Stimulated activated CD4-positive, alpha-beta T cell treated with anti-CD3 and anti-CD28 coated beads, Interleukin-2, amount 100 ng/mL, for 4 hours (primary cell): Measurements from ENCODE around the gene SMKR1.
A peak's percentile ranks its signal among the peaks of the same experiment; 100 is the strongest.
"Not testable (repeated sequence)": the region's sequence is repeated elsewhere in the genome, so short reads cannot be mapped to it uniquely, and the experiment has no call there.

Experiments used
- DNase-seq: peaks from one replicate; pipeline ENCODE4 v3.0.0-alpha.2; 2020; ENCODE audit warnings: low read depth

Gene SMKR1

DNA sequence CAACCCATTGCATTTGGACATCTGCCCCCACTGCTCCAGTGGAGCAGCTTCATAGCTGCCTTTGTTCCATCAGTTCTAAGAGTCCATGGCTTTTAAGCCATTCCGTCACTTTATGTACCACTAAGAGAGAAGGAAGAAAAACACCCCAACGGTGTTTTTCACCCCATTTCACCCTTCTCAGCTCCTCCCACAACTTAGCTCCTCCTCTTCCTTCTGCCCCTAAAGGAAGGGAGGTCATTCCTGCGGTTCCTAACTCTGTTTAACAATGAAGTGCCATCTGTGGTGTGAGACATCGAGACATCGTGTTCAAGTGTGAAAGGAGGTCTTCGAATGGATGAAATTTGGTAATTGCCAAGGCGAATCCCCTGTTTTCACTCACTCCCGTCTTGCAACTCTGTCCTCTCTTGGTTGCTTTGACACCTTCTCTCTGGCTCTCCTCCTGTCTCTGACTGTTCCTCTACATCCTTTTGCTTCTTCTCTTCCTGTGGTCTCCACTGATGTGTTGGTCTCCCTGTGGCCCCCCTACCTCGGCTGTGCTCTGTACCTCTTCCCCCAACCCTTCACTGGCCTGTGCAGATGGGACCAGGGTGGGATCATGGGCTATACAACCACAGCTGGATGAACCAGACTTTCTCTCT lies 23.0 kb downstream of the SMKR1 start:
- DNase-seq = no peak

DNA sequence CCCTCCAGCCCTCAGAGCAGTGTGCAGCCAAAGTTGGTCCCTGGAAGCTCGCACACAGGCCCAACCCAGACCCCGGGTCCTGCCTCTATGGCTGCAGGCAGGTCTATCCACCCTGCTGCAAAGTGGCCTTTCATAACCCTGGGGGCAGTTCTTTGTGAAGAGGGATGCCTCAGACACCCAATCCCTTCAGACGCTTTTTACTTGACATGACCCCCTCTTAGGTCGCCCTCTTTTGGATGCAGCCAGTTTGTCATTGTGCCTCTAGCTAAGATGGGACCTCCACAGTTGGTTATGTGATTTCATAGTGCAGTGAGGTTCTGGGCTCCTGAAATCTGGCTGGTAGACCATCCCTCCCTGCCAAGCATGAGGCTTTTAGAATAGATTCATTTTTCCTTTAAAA lies 27.3 kb downstream of the SMKR1 start:
- no peak for DNase-seq

DNA sequence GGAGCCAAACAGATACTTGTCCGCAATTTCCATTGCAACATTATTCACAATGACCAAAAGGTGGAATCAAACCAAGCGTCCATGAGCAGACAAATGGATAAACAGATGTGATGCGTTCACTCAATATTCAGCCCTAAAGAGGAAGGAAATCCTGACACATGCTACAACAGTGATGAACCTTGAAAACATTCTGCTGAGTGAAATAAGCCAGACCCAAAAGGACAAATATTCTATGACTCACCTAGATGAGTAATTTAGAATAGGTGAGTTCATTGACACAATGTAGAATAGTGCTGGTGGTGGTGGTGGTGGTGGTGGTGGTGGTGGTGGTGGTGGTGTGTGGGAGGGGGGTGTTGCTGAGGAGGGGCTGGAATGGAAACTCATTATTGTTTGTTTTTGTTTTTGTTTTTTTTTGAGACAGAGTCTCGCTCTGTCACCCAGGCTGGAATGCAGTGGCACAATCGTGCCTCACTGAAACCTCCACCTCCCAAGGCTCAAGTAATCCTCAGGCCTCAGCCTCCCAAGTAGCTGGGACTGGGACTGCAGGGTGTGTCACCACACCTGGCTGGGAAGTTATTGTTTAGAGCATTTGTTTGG lies 28.6 kb downstream of the SMKR1 start:
- DNase-seq = peak; percentile 16

DNA sequence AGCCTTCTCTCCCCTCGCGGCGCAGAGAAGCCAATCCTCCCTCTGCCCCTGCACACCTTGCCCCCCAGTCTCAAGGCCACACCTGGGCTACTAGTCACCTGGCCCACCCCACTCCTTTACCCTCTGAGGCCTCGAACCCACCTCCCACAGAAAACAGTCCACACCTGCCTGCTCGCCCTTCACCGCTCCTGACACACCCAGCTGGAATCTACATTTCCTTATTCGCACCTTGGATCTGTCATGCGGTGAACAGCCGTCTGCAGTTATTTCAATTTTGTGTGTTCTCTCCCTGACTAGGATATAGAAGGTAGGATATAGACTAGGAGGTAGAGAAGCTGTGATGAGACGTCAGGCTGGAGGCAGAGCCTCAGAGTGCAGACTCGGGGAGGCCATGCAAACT lies 29.4 kb downstream of the SMKR1 start:
- DNase-seq = no peak

DNA sequence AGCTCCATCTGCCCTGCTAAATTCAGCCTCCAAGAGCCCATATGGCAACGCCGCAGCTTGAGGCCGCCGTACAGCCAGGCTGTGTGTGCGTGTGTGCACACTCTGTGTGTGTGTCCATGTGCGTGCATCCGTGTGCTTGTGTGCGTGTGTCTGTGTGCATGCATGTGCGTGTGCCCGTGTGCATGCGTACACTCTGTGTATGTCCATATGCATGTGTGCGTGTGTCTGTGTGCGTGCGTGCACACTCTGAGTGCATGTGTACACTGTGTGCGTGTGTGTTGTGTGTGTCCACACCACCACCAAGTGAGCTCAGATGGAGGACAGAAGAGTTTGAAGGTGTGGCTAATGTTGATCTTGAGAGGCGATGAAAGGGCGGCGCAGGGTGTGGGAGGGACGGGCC lies 30.0 kb downstream of the SMKR1 start:
- no peak for DNase-seq

DNA sequence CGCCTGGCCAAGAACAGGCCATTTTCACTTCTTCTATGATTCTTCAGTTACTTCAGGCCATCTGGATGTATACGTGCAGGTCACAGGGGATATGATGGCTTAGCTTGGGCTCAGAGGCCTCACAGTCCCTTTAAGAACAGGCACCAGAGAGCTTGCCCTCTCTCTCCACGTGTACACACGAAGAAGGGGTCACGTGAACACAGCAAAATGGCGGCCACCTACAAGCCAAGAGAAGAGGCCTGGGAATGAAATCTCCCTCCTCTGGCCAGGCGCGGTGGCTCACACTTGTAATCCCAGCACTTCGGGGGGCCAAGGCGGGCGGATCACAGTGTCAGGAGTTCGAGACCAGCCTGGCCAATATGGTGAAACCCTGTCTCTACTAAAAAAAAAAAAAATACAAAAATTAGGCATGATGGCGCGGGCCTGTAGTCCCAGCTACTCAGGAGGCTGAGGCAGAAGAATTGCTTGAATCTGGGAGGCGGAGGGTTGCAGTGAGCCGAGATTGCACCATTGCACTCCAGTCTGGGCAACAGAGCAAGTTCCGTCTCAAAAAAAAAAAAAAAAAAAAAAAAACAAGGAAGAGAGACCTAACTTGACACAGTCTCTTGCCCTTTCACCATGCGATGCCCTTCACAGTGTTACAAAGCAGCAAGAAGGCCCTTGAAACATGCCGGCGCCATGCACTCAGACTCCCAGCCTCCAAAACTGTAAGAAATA lies 32.4 kb downstream of the SMKR1 start:
- not testable (repeated sequence) for DNase-seq

DNA sequence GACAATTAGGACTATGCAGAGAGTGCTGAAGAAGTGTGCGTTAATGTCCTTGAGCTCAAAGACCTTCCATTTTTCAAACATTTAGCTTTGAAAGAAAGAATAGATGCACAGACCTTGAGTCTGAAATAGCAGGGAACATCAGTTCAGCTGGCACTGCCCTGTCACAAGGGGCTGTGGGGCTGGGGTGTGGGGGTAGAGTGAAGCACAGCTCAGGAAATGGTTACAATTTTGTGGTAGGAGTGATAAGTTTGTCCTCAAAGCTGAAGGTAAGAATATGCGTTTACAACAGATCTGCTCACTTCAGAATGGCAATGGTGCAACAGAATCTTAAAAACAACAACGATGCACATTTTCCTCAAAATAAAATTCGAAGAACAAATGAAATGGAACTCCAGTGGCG lies 33.6 kb downstream of the SMKR1 start:
- DNase-seq = no peak

DNA sequence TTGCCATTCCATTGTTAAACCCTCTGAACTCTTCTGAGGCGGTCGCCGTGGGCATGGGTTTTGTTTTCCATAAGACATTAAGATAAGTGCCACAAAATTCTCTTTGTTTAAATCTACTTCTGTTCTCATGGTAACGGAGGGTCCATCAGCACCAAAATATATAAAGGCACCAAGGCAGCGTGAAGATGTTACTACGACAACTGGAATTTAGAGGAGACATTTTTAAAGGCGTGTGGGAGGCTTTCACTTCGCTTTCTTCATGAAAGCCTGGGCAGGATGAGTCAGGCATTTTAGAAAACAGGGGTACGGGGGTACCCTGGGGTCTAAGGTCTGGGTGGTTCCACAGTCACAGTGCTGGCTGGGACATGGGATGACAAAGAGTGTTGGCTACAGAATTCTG lies 34.0 kb downstream of the SMKR1 start:
- no peak for DNase-seq

DNA sequence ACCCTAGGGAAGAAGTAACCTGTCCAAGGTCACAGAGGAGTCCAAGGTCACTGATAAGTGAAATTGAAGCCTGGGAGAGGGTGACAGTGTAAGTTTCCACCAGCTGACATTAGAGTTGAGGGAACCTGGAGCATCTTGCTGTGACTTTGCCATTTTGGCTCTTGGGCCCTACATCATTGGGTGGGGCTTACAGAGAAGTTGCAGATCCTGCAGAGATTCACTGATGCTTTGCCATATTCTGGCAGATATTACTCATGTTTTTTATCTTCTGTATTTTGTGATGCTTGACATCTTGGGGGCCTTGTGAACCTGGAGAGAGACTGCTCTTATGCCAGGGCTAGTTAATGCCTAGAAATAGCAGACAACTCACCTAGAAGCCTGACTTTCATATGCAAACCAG lies 36.5 kb downstream of the SMKR1 start:
- no peak for DNase-seq

DNA sequence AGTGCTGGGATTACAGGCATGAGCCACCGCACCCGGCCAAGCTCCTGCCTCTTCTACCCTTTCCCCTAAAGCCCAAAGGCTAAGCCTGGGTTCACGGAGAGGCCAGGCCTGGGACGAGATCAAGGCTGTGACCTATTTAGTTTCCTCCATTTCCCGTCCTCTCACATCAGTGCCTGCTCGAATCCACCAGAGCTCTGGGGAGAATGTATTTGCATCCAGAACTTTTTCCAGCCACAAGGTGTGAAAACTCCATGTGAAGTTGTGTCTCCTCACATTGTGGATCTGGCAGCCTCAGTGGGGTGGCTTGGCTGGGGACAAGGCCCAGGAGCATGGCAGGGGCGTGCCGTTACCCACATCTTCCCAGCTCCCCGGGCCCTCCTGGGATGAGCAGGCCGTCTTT lies 38.0 kb downstream of the SMKR1 start:
- no peak for DNase-seq

DNA sequence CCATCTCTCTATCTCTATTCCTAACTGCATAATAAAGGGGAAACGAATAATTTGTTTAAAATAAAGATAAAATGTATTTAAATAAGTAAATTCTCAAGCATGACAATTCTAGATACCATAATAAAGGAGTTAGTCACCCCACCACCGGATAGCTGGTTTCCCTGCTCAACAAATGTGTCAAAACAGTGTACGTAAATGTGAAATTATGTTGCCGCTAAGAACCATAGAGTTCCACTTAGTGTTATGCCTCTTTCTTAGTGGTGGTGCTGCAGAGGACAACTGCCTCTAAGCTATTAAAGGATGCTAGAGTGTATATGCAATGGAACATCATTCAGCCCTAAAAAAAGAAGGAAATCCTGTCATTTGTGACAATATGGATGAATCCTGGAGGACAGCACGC lies 42.4 kb downstream of the SMKR1 start:
- DNase-seq = no peak

DNA sequence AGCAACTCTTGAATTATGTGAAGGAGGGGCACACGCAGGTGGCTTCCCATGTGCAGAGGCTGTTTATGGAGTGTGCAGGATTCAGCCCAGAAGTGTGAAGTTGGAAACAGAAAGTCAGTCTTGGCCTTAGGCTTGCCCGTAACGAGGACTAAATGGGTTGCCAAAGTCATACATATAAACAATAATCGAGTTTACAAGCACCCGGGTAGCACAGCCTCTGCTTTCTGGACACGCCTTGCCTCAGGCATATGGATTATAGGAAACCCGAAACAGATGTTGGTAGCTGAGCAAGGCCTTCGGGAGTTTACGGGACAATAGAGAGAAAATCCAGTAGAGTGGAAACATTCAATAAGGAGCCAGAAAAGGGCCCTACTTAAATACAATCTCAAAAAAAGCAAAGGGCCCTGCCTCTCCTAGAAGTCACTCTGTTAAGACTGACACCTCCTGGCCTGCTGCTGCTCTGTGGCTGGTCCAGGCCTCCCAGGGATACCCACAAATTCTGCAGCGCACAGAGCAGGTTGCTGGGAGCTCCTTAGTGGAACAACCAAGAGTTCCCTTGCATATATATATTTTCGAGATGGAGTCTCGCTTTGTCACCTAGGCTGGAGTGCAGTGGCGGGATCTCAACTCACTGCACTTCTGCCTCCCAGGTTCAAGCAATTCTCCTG lies 48.5 kb downstream of the SMKR1 start:
- DNase-seq = no peak

DNA sequence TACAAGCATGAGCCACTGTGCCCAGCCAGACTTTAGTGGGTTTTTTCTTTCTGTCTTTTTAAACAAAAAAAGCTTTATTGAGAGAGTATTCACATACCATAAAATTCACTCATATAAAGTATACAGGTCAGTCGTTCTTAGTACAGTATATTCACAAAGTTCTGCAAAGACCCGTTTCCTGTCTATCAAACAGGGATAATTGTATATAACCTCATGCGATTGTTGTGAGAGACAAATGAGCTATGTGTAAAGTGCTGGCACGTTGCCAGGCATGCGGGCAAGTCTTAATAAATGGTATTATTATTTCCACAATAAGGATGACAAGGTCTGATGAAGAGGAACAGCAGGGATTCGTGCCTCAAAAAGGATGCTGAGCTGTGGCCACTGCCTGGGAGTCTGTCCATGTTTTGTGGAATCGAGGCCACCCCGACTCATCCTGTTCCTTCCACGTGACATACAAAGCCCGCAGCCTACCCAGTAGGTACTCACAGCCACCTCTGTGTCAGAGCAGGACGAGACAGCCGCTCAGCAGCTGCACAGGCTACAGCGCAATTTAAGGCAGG lies 51.6 kb downstream of the SMKR1 start:
- DNase-seq = peak; percentile 24

DNA sequence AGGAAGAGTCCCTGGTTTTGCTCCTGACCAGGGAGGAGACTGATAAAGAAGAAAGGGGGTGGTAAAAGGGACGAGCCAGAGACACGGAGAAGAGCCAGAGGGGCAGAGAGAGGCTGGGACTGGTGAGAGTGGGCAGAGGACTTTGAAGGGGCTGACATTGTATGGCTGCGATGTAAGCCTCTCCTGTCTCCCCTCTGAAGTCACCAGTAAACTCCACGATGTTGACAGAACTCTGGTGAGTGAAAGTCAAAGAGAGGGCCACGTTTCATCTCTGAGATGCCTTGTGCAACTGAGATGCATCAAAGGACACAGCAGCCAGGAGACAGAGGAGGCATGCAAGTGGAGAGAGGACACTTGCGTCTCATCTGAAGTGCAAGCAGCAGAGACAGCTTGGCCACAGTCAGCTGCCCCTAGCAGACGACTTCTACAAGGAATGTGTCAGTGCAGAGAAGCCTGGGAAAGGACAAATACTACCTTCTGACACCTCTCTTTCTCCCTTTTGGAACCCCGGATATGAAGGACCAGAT lies 54.3 kb downstream of the SMKR1 start:
- DNase-seq = no peak

DNA sequence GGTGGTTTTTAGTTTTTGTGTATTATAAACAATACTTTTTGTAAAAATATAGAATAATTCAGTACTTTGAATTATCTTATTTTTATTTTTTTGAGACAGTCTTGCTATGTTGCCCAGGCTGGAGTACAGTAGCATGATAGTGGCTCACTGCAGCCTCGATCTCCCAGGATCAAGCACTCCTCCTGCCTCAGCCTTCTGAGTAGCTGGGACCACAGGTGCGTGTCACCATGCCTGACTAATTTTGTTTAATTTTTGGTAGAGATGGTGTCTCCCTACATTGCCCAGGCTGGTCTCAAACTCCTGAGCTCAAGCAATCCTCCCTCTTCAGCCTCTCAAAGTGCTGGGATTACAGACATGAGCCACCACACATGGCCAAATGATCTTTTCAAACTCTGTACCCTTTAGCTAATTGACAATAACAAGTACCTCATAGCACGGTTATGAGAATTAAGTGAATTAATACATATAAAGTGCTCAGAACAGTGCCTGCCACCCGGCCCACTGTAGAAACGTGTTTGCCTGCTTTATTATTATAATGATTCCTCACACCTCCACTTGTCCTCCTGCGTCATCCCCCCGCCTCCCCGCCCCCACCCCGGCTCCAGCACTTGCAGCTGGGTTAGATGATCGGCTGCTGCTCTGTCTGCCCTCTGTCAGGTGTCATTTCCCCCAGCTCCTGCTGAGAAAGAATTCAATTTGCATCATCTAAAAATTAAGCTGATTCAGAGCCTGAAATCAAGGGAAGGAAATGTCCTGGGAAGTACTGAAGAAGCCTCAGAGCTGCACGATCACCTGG lies 55.6 kb downstream of the SMKR1 start:
- no peak for DNase-seq

DNA sequence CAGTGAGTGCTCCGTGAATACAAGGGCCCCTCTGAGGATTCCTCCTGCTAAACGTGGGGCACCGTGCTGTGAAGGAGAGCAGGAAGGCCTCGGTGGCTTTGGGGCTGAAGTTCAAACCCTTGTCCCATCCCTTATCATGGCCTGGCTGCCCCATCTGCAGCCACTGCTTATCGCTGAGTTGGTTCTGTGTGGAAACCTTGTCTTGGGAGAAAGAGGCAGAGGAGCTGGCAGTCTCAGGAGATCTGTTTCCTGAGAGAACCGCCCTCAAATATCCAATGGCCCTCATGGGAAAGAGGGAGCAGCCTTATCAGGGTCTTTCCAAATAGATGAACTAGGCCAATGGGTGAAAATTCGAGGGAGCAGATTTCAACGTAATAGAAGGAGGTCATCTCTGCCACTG lies 57.2 kb downstream of the SMKR1 start:
- DNase-seq = no peak

DNA sequence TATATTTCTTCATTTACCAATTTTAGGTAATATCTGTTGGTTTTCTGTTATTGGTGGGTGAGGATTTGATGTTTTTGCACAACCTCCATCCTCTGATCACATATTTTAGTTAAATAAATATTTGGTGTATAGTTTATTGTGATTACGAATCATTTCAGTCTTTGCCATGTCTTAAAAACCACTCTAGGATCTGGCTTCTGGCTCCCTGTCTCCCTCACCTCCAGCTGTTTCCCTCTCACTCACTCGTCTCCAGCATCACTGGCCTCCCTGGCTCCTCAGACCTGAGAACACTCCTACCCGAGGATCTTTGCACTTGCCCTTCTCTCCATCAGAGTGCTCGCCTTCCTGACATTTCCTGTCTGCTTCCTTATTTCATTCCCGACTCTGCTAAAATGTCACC lies 58.5 kb downstream of the SMKR1 start:
- no peak for DNase-seq

DNA sequence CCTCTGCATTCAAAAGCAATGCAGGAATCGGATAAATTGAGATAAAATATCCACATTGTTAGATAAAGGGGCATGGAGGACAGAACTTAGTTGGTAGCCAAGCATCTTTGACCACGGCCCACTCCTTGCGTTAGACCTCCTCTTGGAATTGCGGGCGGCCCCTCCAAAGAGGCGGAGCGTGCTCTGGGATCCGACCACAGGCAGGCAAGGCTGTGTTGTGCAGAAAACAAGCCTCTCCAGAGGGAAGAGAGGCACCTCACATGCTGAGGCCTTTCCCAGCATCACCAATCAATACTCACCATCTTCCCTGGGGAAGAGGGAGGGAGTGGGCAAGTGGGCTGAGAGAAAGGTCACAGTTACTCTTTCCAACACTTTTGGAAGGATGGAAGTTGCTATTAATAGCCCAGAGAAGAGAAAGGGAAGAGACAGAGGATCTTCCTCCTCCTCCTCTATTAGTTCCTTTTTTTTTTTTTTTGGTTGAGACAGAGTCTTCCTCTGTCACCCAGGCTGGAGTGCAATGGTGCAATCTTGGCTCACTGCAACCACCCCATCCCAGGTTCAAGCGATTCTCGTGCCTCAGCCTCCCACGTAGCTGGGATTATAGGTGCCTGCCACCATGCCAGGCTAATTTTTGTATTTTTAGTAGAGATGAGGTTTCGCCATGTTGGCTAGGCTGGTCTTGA lies 59.5 kb downstream of the SMKR1 start:
- no peak for DNase-seq
